GM12878 (cell line): ENCODE results near the gene ZBTB33. TPM values are rescaled to one million over a fixed set of nuclear protein-coding genes. Genes with fewer than 3 reads are reported as not detected.

ENCODE experiments used
- ATAC-seq: fragments of 200-7000 bp; cut with Tn5 transposase; 3 replicates; pipeline ENCODE4 v1.9.1; 2020; ENCODE audit warnings: mild to moderate bottlenecking, moderate library complexity
- BruUV-seq: library from RNA; stranded (reverse); fragments of 400-500 nt; replicated peaks from 2 replicates; lab custom pipeline; 2021; lab: Mats Ljungman, UMichigan
- CTCF ChIA-PET: fragments of 300-600 bp; sonication (Branson Sonifier 250); formaldehyde crosslinking; extraction: SDS; loops from one replicate; lab custom pipeline; 2021; ENCODE audit warnings: inconsistent platforms; lab: Yijun Ruan, JAX
- POLR2A ChIA-PET: fragments of 350-600 bp; formaldehyde crosslinking; extraction: SDS; loops from one replicate; lab custom pipeline; 2021; ENCODE audit warnings: inconsistent platforms; lab: Charles Lee
- RAD21 ChIA-PET: fragments of 300-600 bp; sonication (Branson Sonifier 250); formaldehyde crosslinking; loops from one replicate; lab custom pipeline; 2023; ENCODE audit warnings: antibody characterized with exemption; ENCODE audit not compliant: unreplicated experiment; lab: Charles Lee
- SMC1A ChIA-PET: fragments of 300-600 bp; sonication (Branson Sonifier 250); formaldehyde crosslinking; loops from one replicate; lab custom pipeline; 2023; ENCODE audit not compliant: unreplicated experiment, uncharacterized antibody; lab: Charles Lee
- DNase-seq: peaks from one replicate; pipeline ENCODE4 v3.0.0-alpha.2; 2011; ENCODE audit warnings: low read depth, low spot score
- FAIRE-seq: peaks from 3 replicates; lab custom pipeline; 2011; peaks lifted over from hg19 to GRCh38; lab: Jason Lieb, UNC
- H2AFZ ChIP-seq: 2 replicates; pipeline ENCODE4 v1.6.0; 2011; ENCODE audit warnings: low read depth, low read length, control low read depth; ENCODE audit not compliant: control insufficient read depth
- H3K27ac ChIP-seq: 2 replicates; pipeline ENCODE4 v1.5.1; 2011; ENCODE audit warnings: control low read depth; ENCODE audit not compliant: control insufficient read depth, insufficient read depth
- H3K27me3 ChIP-seq, 2 experiments: replicated peaks in 1 of 2; 2 replicates each; pipeline versions ENCODE4 v1.6.0 to v1.6.1; 2011; ENCODE audit warnings: low read length in 1 of 2; ENCODE audit not compliant: control insufficient read depth in 2 of 2, insufficient read depth in 2 of 2
- H3K36me3 ChIP-seq, 2 experiments: 2 replicates each; pipeline ENCODE4 v1.5.1; 2011; ENCODE audit warnings: low read length in 1 of 2; ENCODE audit not compliant: control insufficient read depth in 2 of 2, insufficient read depth in 2 of 2
- H3K4me1 ChIP-seq: 2 replicates; pipeline ENCODE4 v1.6.1; 2011; ENCODE audit warnings: mild to moderate bottlenecking, low read length, moderate library complexity, mixed read lengths; ENCODE audit not compliant: control insufficient read depth, insufficient read depth
- H3K4me2 ChIP-seq: 2 replicates; pipeline ENCODE4 v1.6.0; 2011; ENCODE audit warnings: control low read depth; ENCODE audit not compliant: control insufficient read depth, insufficient read depth
- H3K4me3 ChIP-seq: fragments of 200-600 bp; sonication (generic); 2 replicates; pipeline ENCODE4 v1.5.1; 2016
- H3K79me2 ChIP-seq: 2 replicates; pipeline ENCODE4 v1.6.0; 2011; ENCODE audit warnings: low read length; ENCODE audit not compliant: control insufficient read depth, insufficient read depth
- H3K9ac ChIP-seq: 2 replicates; pipeline ENCODE4 v1.8.0; 2011; ENCODE audit warnings: low read length, control low read depth, mixed read lengths; ENCODE audit not compliant: control insufficient read depth, insufficient read depth
- H3K9me3 ChIP-seq: replicated peaks from 3 replicates; pipeline ENCODE4 v1.5.1; 2011; ENCODE audit warnings: mild to moderate bottlenecking, low read length; ENCODE audit not compliant: control insufficient read depth, insufficient read depth
- H4K20me1 ChIP-seq: 2 replicates; pipeline ENCODE4 v1.6.0; 2011; ENCODE audit not compliant: control insufficient read depth, insufficient read depth
- ETV6 ChIP-seq, 2 experiments: fragments of 450-650 bp in 1 of 2; IDR thresholded peaks in 1 of 2; conservative IDR thresholded peaks in 1 of 2; 2 replicates each; pipeline ENCODE4 v1.6.1; 2014; ENCODE audit warnings: antibody characterized with exemption in 1 of 2, borderline replicate concordance in 1 of 2, low read depth in 1 of 2, mild to moderate bottlenecking in 1 of 2, moderate library complexity in 1 of 2
- FOXK2 ChIP-seq: fragments of 450-650 bp; IDR thresholded peaks from 2 replicates; pipeline ENCODE4 v1.6.1; 2017; ENCODE audit warnings: mild to moderate bottlenecking, moderate library complexity
- PAX8 ChIP-seq: fragments of 450-650 bp; IDR thresholded peaks from 2 replicates; pipeline ENCODE4 v1.6.1; 2017; ENCODE audit warnings: mild to moderate bottlenecking, moderate library complexity
- SREBF2 ChIP-seq: IDR thresholded peaks from 2 replicates; pipeline ENCODE4 v1.6.1; 2012; ENCODE audit warnings: mild to moderate bottlenecking, low read length
- SRF ChIP-seq, 2 experiments: IDR thresholded peaks; 2 replicates each; pipeline ENCODE4 v1.6.1; 2011; ENCODE audit warnings: low read depth in 2 of 2, low read length in 2 of 2, mild to moderate bottlenecking in 1 of 2, moderate library complexity in 1 of 2
- TCF12 ChIP-seq: IDR thresholded peaks from 2 replicates; pipeline ENCODE4 v1.6.1; 2011; ENCODE audit warnings: low read depth, mild to moderate bottlenecking, low read length
- YY1 ChIP-seq: IDR thresholded peaks from 2 replicates; pipeline ENCODE4 v1.6.1; 2011; ENCODE audit warnings: low read depth, mild to moderate bottlenecking, low read length
- ZBED1 ChIP-seq: IDR thresholded peaks from 2 replicates; pipeline ENCODE4 v1.6.1; 2016; ENCODE audit warnings: borderline replicate concordance
- ZZZ3 ChIP-seq: IDR thresholded peaks from 2 replicates; pipeline ENCODE4 v1.6.1; 2011; ENCODE audit warnings: low read depth; ENCODE audit not compliant: control insufficient read depth, insufficient read length
- WGBS: methylation state at CpG from one replicate; pipeline ENCODE4 v1.1.6; 2016; ENCODE audit warnings: low lambda C conversion rate; ENCODE audit not compliant: insufficient replicate concordance, insufficient coverage; ENCODE audit errors: missing lambda C conversion rate; 5-methylcytosine and 5-hydroxymethylcytosine counted together
- in situ Hi-C: fragments of 300-500 bp; cut with MboI; formaldehyde crosslinking; loops from 9 replicates; pipeline ENCODE4 v1.14.3; 2018; ENCODE audit warnings: mixed read lengths
- intact Hi-C: fragments of 100-400 bp; cut with micrococcal nuclease; formaldehyde crosslinking; loops from one replicate; pipeline ENCODE4 v1.14.2; 2022; ENCODE audit not compliant: unreplicated experiment
- polyA plus RNA-seq, 11 experiments: library from polyadenylated mRNA; depleted of rRNA in 4 of 11; unstranded in 6 of 11; stranded (reverse) in 5 of 11; fragments of >200 nt; fragmentation: Nextera tagmentation in 4 of 11; fragmentation: Illumina TruSeq in 1 of 11; extraction: Ambion mirVana in 4 of 11; extraction: Trizol in 1 of 11; gene quantifications; 1 replicate in 1 of 11; 2 replicates in 10 of 11; pipeline versions ENCODE4 v1.2.1 to v1.2.3, GENCODE V29; 2011 to 2016; ENCODE audit warnings: inconsistent platforms in 2 of 11, missing spikeins in 2 of 11, low read depth in 1 of 11
- total RNA-seq, 4 experiments: library from RNA; depleted of rRNA in 3 of 4; stranded (reverse); fragments of >200 nt in 3 of 4; fragmentation: Illumina TruSeq in 1 of 4; extraction: Trizol in 1 of 4; gene quantifications; 2 replicates each; pipeline versions ENCODE4 v1.2.1 to v1.2.3, GENCODE V29; 2013 to 2021
- TF ChIP-seq, protein P1 (sequence below): fragments of 450-650 bp; IDR thresholded peaks from 2 replicates; pipeline ENCODE4 v1.6.1; 2017; ENCODE audit warnings: low read depth, mild to moderate bottlenecking, moderate library complexity
- TF ChIP-seq, protein P2 (sequence below): fragments of 450-650 bp; formaldehyde crosslinking; IDR thresholded peaks from 2 replicates; pipeline ENCODE4 v1.4.0; 2020; ENCODE audit warnings: mild to moderate bottlenecking, moderate library complexity
- TF ChIP-seq, protein P3 (sequence below): fragments of 450-650 bp; IDR thresholded peaks from 2 replicates; pipeline ENCODE4 v1.6.1; 2017; ENCODE audit warnings: mild to moderate bottlenecking, moderate library complexity
- TF ChIP-seq, protein P4 (sequence below): fragments of 450-650 bp; IDR thresholded peaks from 2 replicates; pipeline ENCODE4 v1.6.1; 2017; ENCODE audit warnings: borderline replicate concordance

The ZBTB33 gene
- total and polyA plus RNA-seq, 10 of the 15 experiments (the other 5 are each of a cell fraction or from before 2014, with no cell fraction given): 5.2 to 26.3 (median 18.3) TPM

DNA sequence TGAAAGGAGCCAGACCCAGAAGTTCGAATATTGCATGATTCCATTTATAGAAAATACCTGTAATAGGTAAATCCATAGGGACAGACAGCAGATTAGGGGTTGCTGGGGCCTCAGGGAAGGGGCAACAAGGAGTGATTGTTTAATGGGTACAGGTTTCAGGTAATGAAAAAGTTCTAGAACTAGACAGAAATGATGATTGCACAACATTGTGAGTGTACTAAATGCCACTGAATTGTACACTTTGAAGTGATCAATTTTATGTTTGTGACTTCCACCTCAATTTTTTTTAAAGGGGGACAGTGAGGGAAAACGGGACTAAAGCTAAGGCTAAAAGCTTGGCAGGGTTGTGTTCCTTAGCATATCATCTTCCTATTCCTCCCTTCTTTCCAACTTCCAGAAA is 23.5 kb downstream of the ZBTB33 start:
- in situ Hi-C loops: no loop called here
- Histone ChIP-seq H2AFZ (no peak overlapping the region), H3K9me3 (no peaks in the 10 kb centered on the region), H3K36me3 (no peaks in the 10 kb centered on the region), H3K4me3 (no peak overlapping the region), H3K4me2 (no peak overlapping the region), H3K79me2 (no peaks in the 10 kb centered on the region), H3K4me1 (no peaks in the 10 kb centered on the region), H3K27me3 (no peaks in the 10 kb centered on the region), H3K27ac (no peak overlapping the region), H3K9ac (no peak overlapping the region), H4K20me1 (no peaks in the 10 kb centered on the region)
- TF ChIP-seq, protein P1, sequence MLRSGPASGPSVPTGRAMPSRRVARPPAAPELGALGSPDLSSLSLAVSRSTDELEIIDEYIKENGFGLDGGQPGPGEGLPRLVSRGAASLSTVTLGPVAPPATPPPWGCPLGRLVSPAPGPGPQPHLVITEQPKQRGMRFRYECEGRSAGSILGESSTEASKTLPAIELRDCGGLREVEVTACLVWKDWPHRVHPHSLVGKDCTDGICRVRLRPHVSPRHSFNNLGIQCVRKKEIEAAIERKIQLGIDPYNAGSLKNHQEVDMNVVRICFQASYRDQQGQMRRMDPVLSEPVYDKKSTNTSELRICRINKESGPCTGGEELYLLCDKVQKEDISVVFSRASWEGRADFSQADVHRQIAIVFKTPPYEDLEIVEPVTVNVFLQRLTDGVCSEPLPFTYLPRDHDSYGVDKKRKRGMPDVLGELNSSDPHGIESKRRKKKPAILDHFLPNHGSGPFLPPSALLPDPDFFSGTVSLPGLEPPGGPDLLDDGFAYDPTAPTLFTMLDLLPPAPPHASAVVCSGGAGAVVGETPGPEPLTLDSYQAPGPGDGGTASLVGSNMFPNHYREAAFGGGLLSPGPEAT: no peak
- no peak for TF ChIP-seq ZBED1
- no peak for TF ChIP-seq TCF12
- TF ChIP-seq, protein P2, sequence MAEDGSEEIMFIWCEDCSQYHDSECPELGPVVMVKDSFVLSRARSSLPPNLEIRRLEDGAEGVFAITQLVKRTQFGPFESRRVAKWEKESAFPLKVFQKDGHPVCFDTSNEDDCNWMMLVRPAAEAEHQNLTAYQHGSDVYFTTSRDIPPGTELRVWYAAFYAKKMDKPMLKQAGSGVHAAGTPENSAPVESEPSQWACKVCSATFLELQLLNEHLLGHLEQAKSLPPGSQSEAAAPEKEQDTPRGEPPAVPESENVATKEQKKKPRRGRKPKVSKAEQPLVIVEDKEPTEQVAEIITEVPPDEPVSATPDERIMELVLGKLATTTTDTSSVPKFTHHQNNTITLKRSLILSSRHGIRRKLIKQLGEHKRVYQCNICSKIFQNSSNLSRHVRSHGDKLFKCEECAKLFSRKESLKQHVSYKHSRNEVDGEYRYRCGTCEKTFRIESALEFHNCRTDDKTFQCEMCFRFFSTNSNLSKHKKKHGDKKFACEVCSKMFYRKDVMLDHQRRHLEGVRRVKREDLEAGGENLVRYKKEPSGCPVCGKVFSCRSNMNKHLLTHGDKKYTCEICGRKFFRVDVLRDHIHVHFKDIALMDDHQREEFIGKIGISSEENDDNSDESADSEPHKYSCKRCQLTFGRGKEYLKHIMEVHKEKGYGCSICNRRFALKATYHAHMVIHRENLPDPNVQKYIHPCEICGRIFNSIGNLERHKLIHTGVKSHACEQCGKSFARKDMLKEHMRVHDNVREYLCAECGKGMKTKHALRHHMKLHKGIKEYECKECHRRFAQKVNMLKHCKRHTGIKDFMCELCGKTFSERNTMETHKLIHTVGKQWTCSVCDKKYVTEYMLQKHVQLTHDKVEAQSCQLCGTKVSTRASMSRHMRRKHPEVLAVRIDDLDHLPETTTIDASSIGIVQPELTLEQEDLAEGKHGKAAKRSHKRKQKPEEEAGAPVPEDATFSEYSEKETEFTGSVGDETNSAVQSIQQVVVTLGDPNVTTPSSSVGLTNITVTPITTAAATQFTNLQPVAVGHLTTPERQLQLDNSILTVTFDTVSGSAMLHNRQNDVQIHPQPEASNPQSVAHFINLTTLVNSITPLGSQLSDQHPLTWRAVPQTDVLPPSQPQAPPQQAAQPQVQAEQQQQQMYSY (CRISPR knock-in tag): no peak
- TF ChIP-seq, protein P3, sequence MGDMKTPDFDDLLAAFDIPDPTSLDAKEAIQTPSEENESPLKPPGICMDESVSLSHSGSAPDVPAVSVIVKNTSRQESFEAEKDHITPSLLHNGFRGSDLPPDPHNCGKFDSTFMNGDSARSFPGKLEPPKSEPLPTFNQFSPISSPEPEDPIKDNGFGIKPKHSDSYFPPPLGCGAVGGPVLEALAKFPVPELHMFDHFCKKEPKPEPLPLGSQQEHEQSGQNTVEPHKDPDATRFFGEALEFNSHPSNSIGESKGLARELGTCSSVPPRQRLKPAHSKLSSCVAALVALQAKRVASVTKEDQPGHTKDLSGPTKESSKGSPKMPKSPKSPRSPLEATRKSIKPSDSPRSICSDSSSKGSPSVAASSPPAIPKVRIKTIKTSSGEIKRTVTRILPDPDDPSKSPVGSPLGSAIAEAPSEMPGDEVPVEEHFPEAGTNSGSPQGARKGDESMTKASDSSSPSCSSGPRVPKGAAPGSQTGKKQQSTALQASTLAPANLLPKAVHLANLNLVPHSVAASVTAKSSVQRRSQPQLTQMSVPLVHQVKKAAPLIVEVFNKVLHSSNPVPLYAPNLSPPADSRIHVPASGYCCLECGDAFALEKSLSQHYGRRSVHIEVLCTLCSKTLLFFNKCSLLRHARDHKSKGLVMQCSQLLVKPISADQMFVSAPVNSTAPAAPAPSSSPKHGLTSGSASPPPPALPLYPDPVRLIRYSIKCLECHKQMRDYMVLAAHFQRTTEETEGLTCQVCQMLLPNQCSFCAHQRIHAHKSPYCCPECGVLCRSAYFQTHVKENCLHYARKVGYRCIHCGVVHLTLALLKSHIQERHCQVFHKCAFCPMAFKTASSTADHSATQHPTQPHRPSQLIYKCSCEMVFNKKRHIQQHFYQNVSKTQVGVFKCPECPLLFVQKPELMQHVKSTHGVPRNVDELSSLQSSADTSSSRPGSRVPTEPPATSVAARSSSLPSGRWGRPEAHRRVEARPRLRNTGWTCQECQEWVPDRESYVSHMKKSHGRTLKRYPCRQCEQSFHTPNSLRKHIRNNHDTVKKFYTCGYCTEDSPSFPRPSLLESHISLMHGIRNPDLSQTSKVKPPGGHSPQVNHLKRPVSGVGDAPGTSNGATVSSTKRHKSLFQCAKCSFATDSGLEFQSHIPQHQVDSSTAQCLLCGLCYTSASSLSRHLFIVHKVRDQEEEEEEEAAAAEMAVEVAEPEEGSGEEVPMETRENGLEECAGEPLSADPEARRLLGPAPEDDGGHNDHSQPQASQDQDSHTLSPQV: no peak
- TF ChIP-seq, protein P4, sequence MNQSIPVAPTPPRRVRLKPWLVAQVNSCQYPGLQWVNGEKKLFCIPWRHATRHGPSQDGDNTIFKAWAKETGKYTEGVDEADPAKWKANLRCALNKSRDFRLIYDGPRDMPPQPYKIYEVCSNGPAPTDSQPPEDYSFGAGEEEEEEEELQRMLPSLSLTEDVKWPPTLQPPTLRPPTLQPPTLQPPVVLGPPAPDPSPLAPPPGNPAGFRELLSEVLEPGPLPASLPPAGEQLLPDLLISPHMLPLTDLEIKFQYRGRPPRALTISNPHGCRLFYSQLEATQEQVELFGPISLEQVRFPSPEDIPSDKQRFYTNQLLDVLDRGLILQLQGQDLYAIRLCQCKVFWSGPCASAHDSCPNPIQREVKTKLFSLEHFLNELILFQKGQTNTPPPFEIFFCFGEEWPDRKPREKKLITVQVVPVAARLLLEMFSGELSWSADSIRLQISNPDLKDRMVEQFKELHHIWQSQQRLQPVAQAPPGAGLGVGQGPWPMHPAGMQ: no peak
- no peak for TF ChIP-seq SRF (IDR thresholded peaks at IDR 0.05; ENCODE audit: low read depth in 2 of 2, low read length in 2 of 2)
- TF ChIP-seq YY1: no peak
- TF ChIP-seq FOXK2: no peak
- TF ChIP-seq ETV6 (conservative IDR thresholded peaks at IDR 0.05 in 1 of 2, IDR thresholded peaks at IDR 0.05 in 1 of 2; ENCODE audit: borderline replicate concordance in 1 of 2, low read depth in 1 of 2): no peak
- TF ChIP-seq ZZZ3: no peak
- TF ChIP-seq SREBF2: no peak
- no peak for TF ChIP-seq PAX8
- intact Hi-C loops: no loop called here
- 0% methylated on average over 2 of the region's 2 CpGs for WGBS
- no peak for FAIRE-seq
- no TSS peak for BruUV-seq
- ATAC-seq: no peak
- POLR2A ChIA-PET: no interaction called here
- DNase-seq: no peak
- CTCF ChIA-PET: interaction anchor here (2.8 kb wide), 1 partner anchor 9 kb away, joined by 9 read pairs; no protein-coding TSS in a partner anchor
- RAD21 ChIA-PET: no interaction called here
- SMC1A ChIA-PET: interaction anchor here (1.0 to 1.7 kb wide), 2 partner anchors 12 to 13 kb away, joined by 3 to 7 read pairs; no protein-coding TSS in a partner anchor
